Mesothelial cell of epicardium (in vitro differentiated cells): ENCODE measurements around the gene EFEMP2. TPM values are rescaled to one million over a fixed set of nuclear protein-coding genes. Genes with fewer than 3 reads are reported as not detected.

ENCODE experiments used
- DNase-seq, 2 experiments: peaks; one replicate each; pipeline ENCODE4 v3.0.0; 2021; ENCODE audit warnings: low spot score in 2 of 2; ENCODE audit not compliant: unreplicated experiment in 2 of 2
- H3K27ac Mint-ChIP-seq: 2 replicates; pipeline ENCODE4 v1.8.0; 2021; ENCODE audit warnings: mixed read lengths
- H3K27me3 Mint-ChIP-seq: 2 replicates; pipeline ENCODE4 v1.8.0; 2021; ENCODE audit warnings: low read depth, mixed read lengths
- H3K36me3 Mint-ChIP-seq: 2 replicates; pipeline ENCODE4 v1.8.0; 2021; ENCODE audit warnings: mixed read lengths
- H3K4me1 Mint-ChIP-seq: 2 replicates; pipeline ENCODE4 v1.8.0; 2021; ENCODE audit warnings: mixed read lengths
- H3K4me3 Mint-ChIP-seq: 2 replicates; pipeline ENCODE4 v1.8.0; 2021; ENCODE audit warnings: mild to moderate bottlenecking, moderate library complexity, mixed read lengths
- H3K9me3 Mint-ChIP-seq: 2 replicates; pipeline ENCODE4 v1.8.0; 2021; ENCODE audit warnings: mixed read lengths
- total RNA-seq: library from RNA; stranded (reverse); gene quantifications from 3 replicates; pipeline ENCODE4 v1.2.1, GENCODE V29; 2021
- TF ChIP-seq, protein P1 (sequence below): fragments of 200-600 bp; sonication (generic); IDR thresholded peaks from one replicate; pipeline ENCODE4 v1.5.0; 2021; ENCODE audit warnings: antibody characterized with exemption; ENCODE audit not compliant: unreplicated experiment

Gene EFEMP2
- total RNA-seq, 1 donor from 2014 or later = 203 TPM

GRCh38 chr11:65822776-65823528 is 49.6 kb downstream of the EFEMP2 start:
- TF ChIP-seq, protein P1, sequence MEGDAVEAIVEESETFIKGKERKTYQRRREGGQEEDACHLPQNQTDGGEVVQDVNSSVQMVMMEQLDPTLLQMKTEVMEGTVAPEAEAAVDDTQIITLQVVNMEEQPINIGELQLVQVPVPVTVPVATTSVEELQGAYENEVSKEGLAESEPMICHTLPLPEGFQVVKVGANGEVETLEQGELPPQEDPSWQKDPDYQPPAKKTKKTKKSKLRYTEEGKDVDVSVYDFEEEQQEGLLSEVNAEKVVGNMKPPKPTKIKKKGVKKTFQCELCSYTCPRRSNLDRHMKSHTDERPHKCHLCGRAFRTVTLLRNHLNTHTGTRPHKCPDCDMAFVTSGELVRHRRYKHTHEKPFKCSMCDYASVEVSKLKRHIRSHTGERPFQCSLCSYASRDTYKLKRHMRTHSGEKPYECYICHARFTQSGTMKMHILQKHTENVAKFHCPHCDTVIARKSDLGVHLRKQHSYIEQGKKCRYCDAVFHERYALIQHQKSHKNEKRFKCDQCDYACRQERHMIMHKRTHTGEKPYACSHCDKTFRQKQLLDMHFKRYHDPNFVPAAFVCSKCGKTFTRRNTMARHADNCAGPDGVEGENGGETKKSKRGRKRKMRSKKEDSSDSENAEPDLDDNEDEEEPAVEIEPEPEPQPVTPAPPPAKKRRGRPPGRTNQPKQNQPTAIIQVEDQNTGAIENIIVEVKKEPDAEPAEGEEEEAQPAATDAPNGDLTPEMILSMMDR = no peak
- Mint-ChIP-seq H3K9me3 (no peaks in the 10 kb centered on the region), H3K4me1 (peaks cover 4% of the 10 kb centered on the region), H3K36me3 (no peaks in the 10 kb centered on the region), H3K4me3 (no peak overlapping the region), H3K27me3 (no peaks in the 10 kb centered on the region), H3K27ac (no peak overlapping the region)
- DNase-seq = no peak

- Mint-ChIP-seq H3K4me1 (peaks cover 14% of the 10 kb centered on the region), H3K9me3 (no peaks in the 10 kb centered on the region), H3K36me3 (no peaks in the 10 kb centered on the region), H3K27me3 (no peaks in the 10 kb centered on the region), H3K4me3 (no peak overlapping the region), H3K27ac (no peak overlapping the region)
- TF ChIP-seq, protein P1 = no peak
- no peak for DNase-seq
These were observed 51.5 kb downstream of the EFEMP2 start for GRCh38 chr11:65821107-65821506.

GRCh38 chr11:65817835-65818680 is 54.5 kb downstream of the EFEMP2 start:
- Mint-ChIP-seq H3K27me3 (no peaks in the 10 kb centered on the region), H3K4me3 (peak overlapping the region; percentile 67), H3K36me3 (no peaks in the 10 kb centered on the region), H3K4me1 (peaks cover 18% of the 10 kb centered on the region), H3K9me3 (no peaks in the 10 kb centered on the region), H3K27ac (peak overlapping the region; percentile 90)
- DNase-seq = peak; percentile 92 to 98
- TF ChIP-seq, protein P1 = peak; percentile 99

DNA sequence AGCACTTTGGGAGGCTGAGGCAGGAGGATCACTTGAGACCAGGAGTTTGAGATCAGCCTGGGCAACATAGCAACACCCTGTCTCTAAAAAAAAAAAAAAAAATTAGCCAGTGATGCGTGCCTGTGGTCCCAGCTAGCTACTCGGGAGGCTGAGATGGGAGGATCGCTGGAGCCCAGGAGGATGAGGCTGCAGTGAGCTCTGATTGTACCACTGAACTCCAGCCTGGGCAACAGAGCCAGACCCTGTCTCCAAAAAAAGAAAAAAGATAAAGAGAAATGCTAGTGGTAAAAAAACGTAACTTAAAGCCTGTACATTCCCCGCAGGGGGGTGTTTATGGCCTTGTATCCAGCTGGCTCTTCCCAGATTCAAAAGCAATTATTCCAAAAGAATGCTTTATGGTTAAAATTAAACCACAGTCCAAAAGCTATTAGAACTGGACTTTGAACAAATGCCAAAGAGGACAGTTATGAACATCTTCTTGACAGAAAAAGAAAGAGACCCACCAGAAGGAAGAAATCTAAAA is 55.2 kb downstream of the EFEMP2 start:
- no peaks in the 10 kb centered on the region for H3K9me3 Mint-ChIP-seq
- H3K27ac Mint-ChIP-seq = peak overlapping the region; percentile 90
- TF ChIP-seq, protein P1 = no peak
- H3K36me3 Mint-ChIP-seq = no peaks in the 10 kb centered on the region
- no peaks in the 10 kb centered on the region for H3K27me3 Mint-ChIP-seq
- peaks cover 18% of the 10 kb centered on the region for H3K4me1 Mint-ChIP-seq
- DNase-seq = no peak
- peak overlapping the region; percentile 67 for H3K4me3 Mint-ChIP-seq

- peaks cover 20% of the 10 kb centered on the region for H3K4me1 Mint-ChIP-seq
- H3K4me3 Mint-ChIP-seq = peak overlapping the region; percentile 67
- H3K27me3 Mint-ChIP-seq = no peaks in the 10 kb centered on the region
- no peak overlapping the region for H3K27ac Mint-ChIP-seq
- TF ChIP-seq, protein P1 = no peak
- no peaks in the 10 kb centered on the region for H3K9me3 Mint-ChIP-seq
- no peaks in the 10 kb centered on the region for H3K36me3 Mint-ChIP-seq
- DNase-seq = no peak
These were observed 55.9 kb downstream of the EFEMP2 start for GRCh38 chr11:65816696-65817095.

Other genes with a start within 250 kb of the EFEMP2 start
- gene SIPA1, start 234.7 kb downstream of the EFEMP2 start, total RNA-seq = 37.1 to 42.9 TPM (median 37.5 TPM) in 3 replicates
- 95.6 to 98.8 TPM (median 96.8 TPM) in 3 replicates for gene RELA, start 209.9 kb downstream of the EFEMP2 start, total RNA-seq
- gene KAT5, start 160.5 kb downstream of the EFEMP2 start, total RNA-seq = 72.0 to 77.8 TPM (median 77.1 TPM) in 3 replicates
- gene RNASEH2C, start 152.0 kb downstream of the EFEMP2 start, total RNA-seq = 41.8 to 45.0 TPM (median 42.4 TPM) in 3 replicates
- gene AP5B1, start 91.8 kb downstream of the EFEMP2 start, total RNA-seq = 23.3 to 24.9 TPM (median 24.3 TPM) in 3 replicates
- gene OVOL1, start 85.7 kb downstream of the EFEMP2 start, total RNA-seq = 3.9 to 4.7 TPM (median 4.3 TPM) in 3 replicates
- 6.8 to 10.7 TPM (median 7.5 TPM) in 3 replicates for gene SNX32, start 38.8 kb downstream of the EFEMP2 start, total RNA-seq
- 730 to 758 TPM (median 736 TPM) in 3 replicates for gene CFL1, start 14.6 kb downstream of the EFEMP2 start, total RNA-seq
- gene MUS81, start 12.4 kb downstream of the EFEMP2 start, total RNA-seq = 73.3 to 74.9 TPM (median 73.7 TPM) in 3 replicates
- gene CTSW, start 7.0 kb upstream of the EFEMP2 start, total RNA-seq = not detected in 3 replicates
- 62.4 to 63.9 TPM (median 62.9 TPM) in 3 replicates for gene FIBP, start 15.7 kb upstream of the EFEMP2 start, total RNA-seq
- 12.3 to 13.8 TPM (median 12.8 TPM) in 3 replicates for gene CCDC85B, start 17.9 kb upstream of the EFEMP2 start, total RNA-seq
- 2.7 to 4.3 TPM (median 3.1 TPM) in 3 replicates for gene FOSL1, start 27.6 kb upstream of the EFEMP2 start, total RNA-seq
- 33.4 to 34.9 TPM (median 33.9 TPM) in 3 replicates for gene C11orf68, start 46.3 kb upstream of the EFEMP2 start, total RNA-seq
- gene DRAP1, start 46.6 kb upstream of the EFEMP2 start, total RNA-seq = 68.5 to 74.4 TPM (median 70.9 TPM) in 3 replicates
- gene TSGA10IP, start 72.7 kb upstream of the EFEMP2 start, total RNA-seq = not detected in 3 replicates
- gene SART1, start 88.9 kb upstream of the EFEMP2 start, total RNA-seq = 47.1 to 55.1 TPM (median 54.4 TPM) in 3 replicates
- 34.0 to 37.0 TPM (median 34.2 TPM) in 3 replicates for gene EIF1AD, start 129.4 kb upstream of the EFEMP2 start, total RNA-seq
- gene BANF1, start 129.7 kb upstream of the EFEMP2 start, total RNA-seq = 170 to 195 TPM (median 176 TPM) in 3 replicates
- 1.1 to 1.2 TPM (median 1.2 TPM) in 3 replicates for gene CST6, start 139.2 kb upstream of the EFEMP2 start, total RNA-seq
- not detected in 3 replicates for gene CATSPER1, start 153.7 kb upstream of the EFEMP2 start, total RNA-seq
- gene GAL3ST3, start 176.4 kb upstream of the EFEMP2 start, total RNA-seq = 4.7 to 5.7 TPM (median 4.9 TPM) in 3 replicates
- 182 to 201 TPM (median 195 TPM) in 3 replicates for gene SF3B2, start 179.6 kb upstream of the EFEMP2 start, total RNA-seq
- gene PACS1, start 197.5 kb upstream of the EFEMP2 start, total RNA-seq = 81.6 to 88.0 TPM (median 87.0 TPM) in 3 replicates